ENCODE data around the gene ANO4. TPM values are rescaled to one million over a fixed set of nuclear protein-coding genes. Genes with fewer than 3 reads are reported as not detected.

The ANO4 gene
- total RNA-seq, 1 donor from 2014 or later, result not detected

DNA sequence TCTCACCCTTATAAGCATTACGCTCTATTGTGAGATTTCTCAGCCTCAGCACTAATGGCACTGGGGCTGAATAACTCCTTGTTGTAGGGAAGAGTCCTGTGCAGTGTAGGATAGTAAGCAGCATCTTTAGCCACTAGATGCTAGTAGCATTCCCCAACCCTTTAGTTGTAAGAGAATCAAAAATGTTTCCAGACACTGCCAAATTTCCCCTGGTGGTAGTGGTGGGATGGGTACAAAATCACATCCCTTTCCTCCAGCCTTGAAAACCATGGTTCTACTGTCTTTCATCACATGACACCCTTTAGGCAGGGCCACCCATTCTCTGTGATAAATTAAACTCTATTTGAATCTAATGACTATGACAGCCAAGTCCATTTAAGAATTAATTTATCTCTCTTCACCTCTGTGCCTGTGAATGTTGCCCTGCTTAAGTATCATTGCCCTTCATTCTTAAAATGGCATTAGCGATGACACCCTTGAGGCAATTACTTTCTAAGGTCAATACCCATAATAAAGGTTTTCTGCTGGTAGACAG lies 199.4 kb downstream of the ANO4 start:
- H3K4me3 Mint-ChIP-seq, result no peak overlapping the region
- H3K36me3 Mint-ChIP-seq (ENCODE audit: low read depth), result no peaks in the 10 kb centered on the region
- no peak overlapping the region for H3K27ac Mint-ChIP-seq
- no peaks in the 10 kb centered on the region for H3K4me1 Mint-ChIP-seq (ENCODE audit: low read depth)
- no peak for DNase-seq (ENCODE audit: low spot score)
- H3K9me3 Mint-ChIP-seq, result peaks cover 7% of the 10 kb centered on the region
- H3K27me3 Mint-ChIP-seq (ENCODE audit: insufficient read depth), result peaks cover 2% of the 10 kb centered on the region
- intact Hi-C loops (cut with micrococcal nuclease), result no loop called here

- H3K4me3 Mint-ChIP-seq, result no peak overlapping the region
- no peaks in the 10 kb centered on the region for H3K36me3 Mint-ChIP-seq (ENCODE audit: low read depth)
- intact Hi-C loops (cut with micrococcal nuclease), result no loop called here
- DNase-seq (ENCODE audit: low spot score), result no peak
- H3K9me3 Mint-ChIP-seq, result no peaks in the 10 kb centered on the region
- no peaks in the 10 kb centered on the region for H3K4me1 Mint-ChIP-seq (ENCODE audit: low read depth)
- no peak overlapping the region for H3K27ac Mint-ChIP-seq
- no peaks in the 10 kb centered on the region for H3K27me3 Mint-ChIP-seq (ENCODE audit: insufficient read depth)
Measured at GRCh38 chr12:100995201-100995600, 200.6 kb downstream of the ANO4 start.

- Mint-ChIP-seq H3K27ac (no peak overlapping the region), H3K36me3 (ENCODE audit: low read depth) (no peaks in the 10 kb centered on the region), H3K4me3 (no peak overlapping the region), H3K9me3 (no peaks in the 10 kb centered on the region), H3K27me3 (ENCODE audit: insufficient read depth) (no peaks in the 10 kb centered on the region), H3K4me1 (ENCODE audit: low read depth) (no peaks in the 10 kb centered on the region)
- DNase-seq (ENCODE audit: low spot score), result no peak
- intact Hi-C loops (cut with micrococcal nuclease), result no loop called here
Measured at GRCh38 chr12:100995771-100996170, 201.2 kb downstream of the ANO4 start.

DNA sequence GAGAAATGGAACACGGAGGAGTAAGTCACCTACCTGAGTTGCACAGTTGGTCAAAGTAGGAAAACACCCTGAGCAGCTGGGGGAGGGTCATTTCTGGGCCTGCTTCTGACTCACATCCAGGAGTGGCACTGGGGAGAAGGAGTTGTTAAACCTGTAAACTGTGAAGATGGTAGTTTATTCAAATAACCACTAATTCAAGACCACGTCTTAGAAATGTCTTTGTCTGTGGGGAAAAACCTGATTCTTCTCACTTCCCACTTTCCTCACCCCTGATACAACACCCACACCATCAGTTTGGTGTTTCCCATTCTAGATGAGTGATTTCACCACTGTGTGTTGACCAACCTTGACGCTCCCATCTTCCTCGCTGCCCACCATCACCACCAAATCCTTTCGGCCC lies 207.1 kb downstream of the ANO4 start:
- Mint-ChIP-seq H3K27ac (no peak overlapping the region), H3K4me1 (ENCODE audit: low read depth) (no peaks in the 10 kb centered on the region), H3K9me3 (no peaks in the 10 kb centered on the region), H3K4me3 (no peak overlapping the region), H3K27me3 (ENCODE audit: insufficient read depth) (no peaks in the 10 kb centered on the region), H3K36me3 (ENCODE audit: low read depth) (no peaks in the 10 kb centered on the region)
- DNase-seq (ENCODE audit: low spot score), result no peak
- intact Hi-C loops (cut with micrococcal nuclease), result no loop called here

- no peak overlapping the region for H3K27ac Mint-ChIP-seq
- no peak for DNase-seq (ENCODE audit: low spot score)
- no peak overlapping the region for H3K4me3 Mint-ChIP-seq
- no peaks in the 10 kb centered on the region for H3K36me3 Mint-ChIP-seq (ENCODE audit: low read depth)
- no peaks in the 10 kb centered on the region for H3K4me1 Mint-ChIP-seq (ENCODE audit: low read depth)
- no peaks in the 10 kb centered on the region for H3K27me3 Mint-ChIP-seq (ENCODE audit: insufficient read depth)
- H3K9me3 Mint-ChIP-seq, result no peaks in the 10 kb centered on the region
- intact Hi-C loops (cut with micrococcal nuclease), result no loop called here
Measured at GRCh38 chr12:101002696-101003419, 208.3 kb downstream of the ANO4 start.

- Mint-ChIP-seq H3K4me3 (no peak overlapping the region), H3K27ac (no peak overlapping the region)
Measured at GRCh38 chr12:101004898-101005297, 210.3 kb downstream of the ANO4 start.

DNA sequence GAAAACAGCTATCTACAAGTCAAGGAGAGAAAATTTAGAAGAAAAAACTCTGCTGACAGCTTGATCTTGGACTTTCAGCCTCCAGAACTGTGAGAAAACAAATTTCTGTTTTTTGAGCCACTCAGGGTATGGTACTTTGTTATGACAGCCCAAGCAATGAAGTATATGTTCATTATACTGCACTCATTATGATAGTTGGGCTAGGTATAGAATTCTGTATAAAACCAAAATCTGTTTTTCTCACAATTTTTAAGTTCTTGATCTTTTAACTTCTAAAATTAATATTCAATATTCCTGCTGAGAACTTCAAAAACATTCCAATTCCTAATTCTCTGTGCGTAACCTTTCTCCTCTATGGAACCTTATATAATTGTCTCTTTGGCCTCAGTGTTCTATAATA lies 214.7 kb downstream of the ANO4 start:
- Mint-ChIP-seq H3K36me3 (ENCODE audit: low read depth) (no peaks in the 10 kb centered on the region), H3K4me1 (ENCODE audit: low read depth) (no peaks in the 10 kb centered on the region), H3K27me3 (ENCODE audit: insufficient read depth) (no peaks in the 10 kb centered on the region), H3K9me3 (peaks cover 19% of the 10 kb centered on the region), H3K27ac (no peak overlapping the region), H3K4me3 (no peak overlapping the region)
- no peak for DNase-seq (ENCODE audit: low spot score)
- intact Hi-C loops (cut with micrococcal nuclease), result no loop called here

More at GRCh38 chr12:101004898-101005297, 210.3 kb downstream of the ANO4 start:
- intact Hi-C loops (cut with micrococcal nuclease), result no loop called here
- Mint-ChIP-seq H3K4me1 (ENCODE audit: low read depth) (no peaks in the 10 kb centered on the region), H3K36me3 (ENCODE audit: low read depth) (no peaks in the 10 kb centered on the region), H3K9me3 (peaks cover 16% of the 10 kb centered on the region), H3K27me3 (ENCODE audit: insufficient read depth) (no peaks in the 10 kb centered on the region)
- no peak for DNase-seq (ENCODE audit: low spot score)

DNA sequence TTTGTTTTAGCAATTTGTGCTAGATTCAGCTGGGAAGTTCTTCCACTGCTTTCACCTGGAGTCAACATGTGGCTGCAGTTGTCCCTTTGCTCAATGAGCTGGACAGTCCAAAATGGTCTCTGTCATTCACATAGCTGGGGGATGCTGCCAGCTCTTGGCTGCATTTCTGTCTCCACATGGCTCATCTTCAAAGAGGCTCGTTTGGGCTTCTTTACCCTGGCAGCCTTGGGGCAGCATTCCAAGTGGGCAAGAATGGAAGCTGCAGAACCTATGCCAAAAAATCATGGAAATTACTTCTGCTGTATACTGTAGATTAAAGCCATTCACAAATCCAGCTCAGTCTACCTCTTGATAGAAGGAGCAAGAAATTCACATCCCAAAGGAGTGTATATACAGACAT lies 216.3 kb downstream of the ANO4 start:
- intact Hi-C loops (cut with micrococcal nuclease), result no loop called here
- DNase-seq (ENCODE audit: low spot score), result no peak
- Mint-ChIP-seq H3K36me3 (ENCODE audit: low read depth) (no peaks in the 10 kb centered on the region), H3K27ac (no peak overlapping the region), H3K4me3 (no peak overlapping the region), H3K27me3 (ENCODE audit: insufficient read depth) (no peaks in the 10 kb centered on the region), H3K4me1 (ENCODE audit: low read depth) (no peaks in the 10 kb centered on the region), H3K9me3 (peaks cover 19% of the 10 kb centered on the region)

DNA sequence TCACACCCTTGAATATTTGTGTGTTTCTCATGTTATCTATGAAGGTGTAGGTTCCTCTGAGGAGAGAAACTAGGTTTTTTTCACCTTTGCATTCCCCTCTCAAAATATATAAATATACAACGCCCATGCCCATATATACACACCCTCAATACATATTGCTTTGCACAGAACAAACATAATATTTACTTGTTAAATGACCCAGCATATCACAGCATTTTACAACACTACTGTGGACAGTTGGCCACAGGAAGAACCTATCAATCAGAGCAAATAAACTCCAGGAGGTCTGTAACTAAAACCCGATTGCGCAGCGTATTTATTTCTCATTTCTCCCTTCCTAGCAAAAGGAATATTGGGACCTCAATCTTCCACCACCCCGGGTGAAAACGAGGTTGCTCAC lies 219.4 kb downstream of the ANO4 start:
- Mint-ChIP-seq H3K4me1 (ENCODE audit: low read depth) (no peaks in the 10 kb centered on the region), H3K36me3 (ENCODE audit: low read depth) (no peaks in the 10 kb centered on the region), H3K27me3 (ENCODE audit: insufficient read depth) (no peaks in the 10 kb centered on the region), H3K4me3 (no peak overlapping the region), H3K27ac (no peak overlapping the region), H3K9me3 (peaks cover 17% of the 10 kb centered on the region)
- no peak for DNase-seq (ENCODE audit: low spot score)
- intact Hi-C loops (cut with micrococcal nuclease), result no loop called here

- Mint-ChIP-seq H3K36me3 (ENCODE audit: low read depth) (no peaks in the 10 kb centered on the region), H3K9me3 (peaks cover 7% of the 10 kb centered on the region), H3K4me3 (no peak overlapping the region), H3K27ac (no peak overlapping the region), H3K4me1 (ENCODE audit: low read depth) (no peaks in the 10 kb centered on the region), H3K27me3 (ENCODE audit: insufficient read depth) (no peaks in the 10 kb centered on the region)
- DNase-seq (ENCODE audit: low spot score), result no peak
- intact Hi-C loops (cut with micrococcal nuclease), result no loop called here
Measured at GRCh38 chr12:101015044-101015443, 220.5 kb downstream of the ANO4 start.

DNA sequence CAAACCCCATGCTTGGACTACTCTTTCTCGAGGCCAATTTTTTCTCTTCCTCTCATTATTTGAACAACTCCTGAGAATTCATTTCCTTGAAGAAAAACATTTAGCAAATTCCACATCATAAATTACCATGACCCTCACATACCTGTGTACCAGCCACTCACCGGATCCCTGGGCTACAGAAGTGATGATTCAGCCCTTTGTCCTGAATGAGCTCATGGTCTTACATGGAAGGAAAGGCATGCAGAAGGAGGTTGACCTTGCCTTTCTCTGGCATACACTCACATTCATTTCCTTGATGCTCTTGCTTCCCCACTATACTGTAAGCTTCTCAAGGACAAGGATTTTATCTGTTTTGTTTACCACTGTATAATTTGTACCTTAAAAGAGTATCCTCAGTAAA lies 224.0 kb downstream of the ANO4 start:
- Mint-ChIP-seq H3K27ac (no peak overlapping the region), H3K4me1 (ENCODE audit: low read depth) (no peaks in the 10 kb centered on the region), H3K4me3 (no peak overlapping the region), H3K9me3 (peaks cover 5% of the 10 kb centered on the region), H3K27me3 (ENCODE audit: insufficient read depth) (no peaks in the 10 kb centered on the region), H3K36me3 (ENCODE audit: low read depth) (no peaks in the 10 kb centered on the region)
- DNase-seq (ENCODE audit: low spot score), result no peak
- intact Hi-C loops (cut with micrococcal nuclease), result no loop called here

- Mint-ChIP-seq H3K36me3 (ENCODE audit: low read depth) (no peaks in the 10 kb centered on the region), H3K4me1 (ENCODE audit: low read depth) (no peaks in the 10 kb centered on the region), H3K27me3 (ENCODE audit: insufficient read depth) (no peaks in the 10 kb centered on the region), H3K9me3 (peaks cover 5% of the 10 kb centered on the region), H3K4me3 (no peak overlapping the region), H3K27ac (no peak overlapping the region)
- intact Hi-C loops (cut with micrococcal nuclease), result no loop called here
- DNase-seq (ENCODE audit: low spot score), result no peak
Measured at GRCh38 chr12:101019201-101019600, 224.6 kb downstream of the ANO4 start.

DNA sequence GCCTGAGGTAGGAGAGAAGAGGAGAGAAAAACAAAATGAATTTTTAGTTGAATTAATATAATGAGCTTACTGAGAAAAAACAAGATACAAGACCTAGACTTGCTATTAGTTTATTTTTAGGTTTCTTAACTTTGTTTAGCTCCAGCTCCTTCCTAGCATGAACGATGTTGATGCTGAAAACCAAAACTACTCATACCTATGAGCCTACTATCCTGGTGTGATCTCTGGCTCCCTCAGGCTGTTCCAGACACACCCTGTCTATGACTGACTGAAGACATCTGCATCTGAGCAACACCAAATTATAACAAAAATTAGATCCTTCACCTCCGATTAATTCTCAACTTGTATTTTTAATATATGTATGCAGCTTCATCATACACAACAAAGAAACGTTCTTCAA lies 225.1 kb downstream of the ANO4 start:
- Mint-ChIP-seq H3K27me3 (ENCODE audit: insufficient read depth) (no peaks in the 10 kb centered on the region), H3K36me3 (ENCODE audit: low read depth) (no peaks in the 10 kb centered on the region), H3K4me3 (no peak overlapping the region), H3K27ac (no peak overlapping the region), H3K4me1 (ENCODE audit: low read depth) (no peaks in the 10 kb centered on the region), H3K9me3 (peaks cover 5% of the 10 kb centered on the region)
- no peak for DNase-seq (ENCODE audit: low spot score)
- intact Hi-C loops (cut with micrococcal nuclease), result no loop called here

DNA sequence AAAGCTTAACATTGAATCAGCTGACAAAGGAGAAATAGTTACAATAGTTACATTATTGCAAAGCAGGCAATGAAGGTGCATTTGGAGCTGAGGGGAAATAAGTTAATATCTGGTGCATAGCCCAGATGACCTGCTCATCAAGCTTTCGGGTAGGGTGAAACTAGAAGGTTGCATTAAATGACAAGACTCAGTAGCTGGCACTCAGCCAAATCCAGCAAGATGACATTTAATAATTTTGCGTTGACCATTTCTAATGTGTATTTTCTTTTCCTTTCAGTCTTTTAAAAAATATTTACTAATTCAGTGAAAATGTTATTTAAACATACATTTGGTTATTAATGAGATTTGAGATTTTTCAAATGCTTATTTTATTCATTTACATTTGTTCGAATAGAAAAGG lies 226.9 kb downstream of the ANO4 start:
- Mint-ChIP-seq H3K4me1 (ENCODE audit: low read depth) (no peaks in the 10 kb centered on the region), H3K4me3 (no peak overlapping the region), H3K9me3 (peaks cover 5% of the 10 kb centered on the region), H3K27ac (no peak overlapping the region), H3K27me3 (ENCODE audit: insufficient read depth) (no peaks in the 10 kb centered on the region), H3K36me3 (ENCODE audit: low read depth) (no peaks in the 10 kb centered on the region)
- DNase-seq (ENCODE audit: low spot score), result no peak
- intact Hi-C loops (cut with micrococcal nuclease), result no loop called here

All from activated T-helper 1 cell treated with anti-CD3 and anti-CD28 coated beads, Interleukin-12 subunit alpha, Interleukin-12 subunit beta, Interleukin-2, Interleukin-4 antibody, amounts not matched to agents 30 ng/mL and 10 ng/mL and 1 ng/mL, durations not matched to agents 14 hours and 24 hours and 36 hours (primary cell).